Body of pancreas (tissue), 4 donors: Measurements from ENCODE around the gene ACTR1B. TPM values are rescaled to one million over a fixed set of nuclear protein-coding genes. Genes with fewer than 3 reads are reported as not detected.
A peak's percentile ranks its signal among the peaks of the same experiment; 100 is the strongest.

Experiments used
- ATAC-seq: fragments of 150-250 bp; one replicate; pipeline ENCODE4 v1.9.1; 2016
- DNase-seq, 4 donors: peaks; one replicate each; pipeline ENCODE4 v3.0.0-alpha.2; 2019
- H3K27ac ChIP-seq, 4 donors: fragments of 200-600 bp; sonication (generic); 1 replicate in 3 of 4; 2 replicates in 1 of 4; pipeline versions ENCODE4 v1.5.1 to v1.6.1; 2016 to 2019; ENCODE audit warnings: mild to moderate bottlenecking in 1 of 4, mixed read lengths in 1 of 4, moderate library complexity in 1 of 4
- H3K27me3 ChIP-seq, 2 donors: fragments of 200-600 bp; sonication (generic); one replicate each; pipeline ENCODE4 v1.6.0; 2016; ENCODE audit warnings: mild to moderate bottlenecking in 1 of 2
- H3K36me3 ChIP-seq, 2 donors: fragments of 200-600 bp; sonication (generic); replicated peaks in 1 of 2; 2 replicates each; pipeline ENCODE4 v1.5.1; 2016; ENCODE audit warnings: low read depth in 2 of 2; ENCODE audit not compliant: insufficient read depth in 1 of 2
- H3K4me1 ChIP-seq: fragments of 200-600 bp; sonication (generic); one replicate; pipeline ENCODE4 v1.6.0; 2016
- H3K4me3 ChIP-seq, 2 donors: fragments of 200-600 bp; sonication (generic); 1 replicate in 1 of 2; 2 replicates in 1 of 2; pipeline ENCODE4 v1.5.1; 2016 to 2019
- H3K9me3 ChIP-seq, 3 donors: fragments of 200-600 bp; sonication (generic); 1 replicate in 2 of 3; 2 replicates in 1 of 3; pipeline ENCODE4 v1.5.1; 2016
- POLR2A ChIP-seq, 3 donors: fragments of 450-650 bp; IDR thresholded peaks; one replicate each; pipeline ENCODE4 v1.6.1; 2016; ENCODE audit warnings: antibody characterized with exemption in 3 of 3, mild to moderate bottlenecking in 2 of 3
- WGBS, 2 donors: methylation state at CpG; one replicate each; pipeline ENCODE4 v1.1.5; 2017; 5-methylcytosine and 5-hydroxymethylcytosine counted together
- intact Hi-C: fragments of 100-400 bp; cut with DNase I; formaldehyde crosslinking; loops from one replicate; pipeline ENCODE4 v1.15.1; 2023
- total RNA-seq, 2 donors: library from RNA; depleted of rRNA; stranded (reverse); fragments of >200 nt; gene quantifications; one replicate each; pipeline ENCODE4 v1.1.0, GENCODE V29; 2016
- TF ChIP-seq, protein P1 (sequence below), 7 experiments: fragments of 450-650 bp in 4 of 7; fragments of 200-600 bp in 3 of 7; sonication (generic) in 3 of 7; IDR thresholded peaks; one replicate each; pipeline ENCODE4 v1.5.1; 2016 to 2019; ENCODE audit warnings: antibody characterized with exemption in 7 of 7

ACTR1B gene
- total RNA-seq, 2 donors from 2014 or later, result 57.6 to 74.2 TPM

DNA sequence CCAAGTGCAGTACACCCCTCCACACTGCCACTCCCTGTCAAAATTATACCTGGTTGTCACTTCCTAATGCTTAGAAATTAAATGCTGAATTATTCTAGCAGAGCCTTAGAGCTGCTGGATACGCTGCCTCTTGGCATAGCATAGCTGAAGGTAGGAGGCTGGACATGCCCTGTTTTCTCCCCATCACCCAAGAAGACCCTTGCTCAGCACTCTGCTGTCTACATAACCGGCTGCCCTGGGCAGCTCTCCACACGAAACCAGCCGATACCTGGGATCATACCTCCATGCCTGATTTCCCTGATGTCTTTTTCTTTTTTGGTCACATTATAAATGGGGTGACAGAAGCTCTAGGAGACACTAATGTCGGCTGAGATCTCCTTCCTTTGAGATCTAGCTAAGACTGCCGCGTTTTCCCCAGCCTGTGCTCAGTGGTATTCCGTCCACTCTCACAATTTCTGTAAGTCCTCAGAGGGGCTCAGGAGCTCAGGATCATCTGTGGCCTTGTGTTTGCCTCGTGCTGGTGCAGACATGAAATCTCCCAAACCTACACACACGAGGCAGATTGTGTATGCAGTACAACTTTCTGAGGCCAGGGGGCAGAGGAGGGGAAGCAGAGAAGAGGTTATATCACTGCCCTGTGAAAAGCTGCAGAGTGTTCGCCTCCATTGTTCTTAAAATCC, 36.1 kb upstream of the ACTR1B start:
- TF ChIP-seq, protein P1, sequence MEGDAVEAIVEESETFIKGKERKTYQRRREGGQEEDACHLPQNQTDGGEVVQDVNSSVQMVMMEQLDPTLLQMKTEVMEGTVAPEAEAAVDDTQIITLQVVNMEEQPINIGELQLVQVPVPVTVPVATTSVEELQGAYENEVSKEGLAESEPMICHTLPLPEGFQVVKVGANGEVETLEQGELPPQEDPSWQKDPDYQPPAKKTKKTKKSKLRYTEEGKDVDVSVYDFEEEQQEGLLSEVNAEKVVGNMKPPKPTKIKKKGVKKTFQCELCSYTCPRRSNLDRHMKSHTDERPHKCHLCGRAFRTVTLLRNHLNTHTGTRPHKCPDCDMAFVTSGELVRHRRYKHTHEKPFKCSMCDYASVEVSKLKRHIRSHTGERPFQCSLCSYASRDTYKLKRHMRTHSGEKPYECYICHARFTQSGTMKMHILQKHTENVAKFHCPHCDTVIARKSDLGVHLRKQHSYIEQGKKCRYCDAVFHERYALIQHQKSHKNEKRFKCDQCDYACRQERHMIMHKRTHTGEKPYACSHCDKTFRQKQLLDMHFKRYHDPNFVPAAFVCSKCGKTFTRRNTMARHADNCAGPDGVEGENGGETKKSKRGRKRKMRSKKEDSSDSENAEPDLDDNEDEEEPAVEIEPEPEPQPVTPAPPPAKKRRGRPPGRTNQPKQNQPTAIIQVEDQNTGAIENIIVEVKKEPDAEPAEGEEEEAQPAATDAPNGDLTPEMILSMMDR (IDR thresholded peaks at IDR 0.05), result peak; percentile 17 to 69 (median 55)
- TF ChIP-seq POLR2A (IDR thresholded peaks at IDR 0.05), result no peak
- no peaks in the 10 kb centered on the region for H3K27me3 ChIP-seq
- peaks cover 4% of the 10 kb centered on the region for H3K4me1 ChIP-seq
- DNase-seq (peak; percentile 50 to 68 (median 60)), ATAC-seq (peak; percentile 71)
- no peaks in the 10 kb centered on the region for H3K36me3 ChIP-seq
- H3K4me3 ChIP-seq, result no peak overlapping the region
- H3K9me3 ChIP-seq, result no peaks in the 10 kb centered on the region
- H3K27ac ChIP-seq, result no peak overlapping the region
- 39 to 41% methylated on average over 11 of the region's 11 CpGs for WGBS, 2 donors
- intact Hi-C loops, result loop anchor here (10.0 kb wide), 1 partner anchor 105 kb away; no protein-coding TSS in a partner anchor

DNA sequence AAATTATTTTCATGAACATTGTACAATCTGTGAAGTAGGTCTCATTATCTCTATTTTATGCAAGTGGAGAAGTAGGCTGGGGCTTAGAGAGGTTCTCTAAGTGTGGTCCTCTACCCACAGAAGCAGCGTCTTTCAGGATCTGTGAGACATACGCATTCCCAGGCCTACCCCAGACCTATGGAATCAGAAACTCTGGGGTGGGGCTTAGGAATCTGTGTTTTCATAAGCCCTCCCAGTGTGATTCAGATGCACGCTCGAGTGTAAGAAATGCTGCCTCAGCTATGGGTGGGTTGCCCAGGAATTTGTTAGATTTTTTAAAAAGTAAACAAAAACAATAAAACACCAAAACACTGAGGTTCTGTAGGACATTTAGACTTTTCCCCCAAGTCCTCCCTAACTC, 34.7 kb upstream of the ACTR1B start:
- no peak for DNase-seq
- no peak overlapping the region for H3K27ac ChIP-seq
- TF ChIP-seq, protein P1 (IDR thresholded peaks at IDR 0.05), result no peak
- no peak for TF ChIP-seq POLR2A (IDR thresholded peaks at IDR 0.05)
- no peaks in the 10 kb centered on the region for H3K36me3 ChIP-seq
- H3K27me3 ChIP-seq, result no peaks in the 10 kb centered on the region
- no peak overlapping the region for H3K4me3 ChIP-seq
- WGBS, 2 donors, result 72 to 84% methylated on average over 4 of the region's 4 CpGs
- ATAC-seq, result no peak
- intact Hi-C loops, result loop anchor here (10.0 kb wide), 1 partner anchor 104 kb away; no protein-coding TSS in a partner anchor
- no peaks in the 10 kb centered on the region for H3K9me3 ChIP-seq
- H3K4me1 ChIP-seq, result peaks cover 4% of the 10 kb centered on the region

DNA sequence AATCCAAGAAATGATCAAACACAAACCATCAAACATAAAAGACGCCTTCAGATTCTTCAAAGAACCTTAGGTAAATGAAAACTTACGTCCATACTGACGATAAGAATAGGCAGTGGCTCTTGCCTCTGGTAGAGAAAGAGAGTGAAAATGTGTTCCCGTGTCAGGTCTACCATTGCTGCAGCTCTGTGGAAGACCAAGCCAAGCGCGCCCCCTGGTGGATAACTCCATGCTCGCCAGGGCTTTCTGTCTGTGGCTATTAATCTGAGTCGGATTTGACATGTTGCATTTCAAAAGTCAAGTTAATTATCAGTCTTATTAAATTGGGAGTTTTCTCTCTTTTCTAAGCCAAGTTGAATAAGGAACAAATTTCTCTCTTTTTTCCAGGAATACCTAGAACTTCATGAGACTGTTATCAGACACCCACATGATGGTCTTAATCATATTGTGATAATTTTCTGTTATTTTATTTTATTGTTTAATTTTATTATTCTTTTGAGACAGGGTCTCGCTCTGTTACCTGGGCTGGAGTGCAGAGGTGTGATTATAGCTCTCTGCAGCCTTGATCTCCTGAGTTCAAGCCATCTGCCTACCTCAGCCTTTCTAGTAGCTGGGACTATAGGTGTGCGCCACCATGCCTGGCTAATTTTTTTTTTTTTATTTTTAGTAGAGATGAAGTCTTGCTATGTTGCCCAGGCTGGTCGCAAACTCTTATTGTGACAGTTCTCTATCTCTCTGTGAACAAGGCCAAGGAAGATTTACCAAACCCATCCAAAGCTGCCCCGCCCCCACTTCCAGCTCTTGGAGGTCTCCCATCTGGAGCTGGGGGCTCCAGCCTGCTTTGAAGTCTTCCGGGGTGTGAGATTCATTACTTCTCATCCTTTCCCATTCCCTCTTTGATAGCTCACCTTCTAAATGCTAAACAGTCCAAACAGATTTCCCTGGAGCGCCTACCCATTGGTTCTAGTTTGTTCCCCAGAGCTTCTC, 33.7 kb upstream of the ACTR1B start:
- WGBS, 2 donors, result 23 to 24% methylated on average over 14 of the region's 14 CpGs
- Histone ChIP-seq H3K9me3 (no peaks in the 10 kb centered on the region), H3K4me3 (no peak overlapping the region), H3K4me1 (peaks cover 4% of the 10 kb centered on the region), H3K27me3 (no peaks in the 10 kb centered on the region), H3K36me3 (no peaks in the 10 kb centered on the region), H3K27ac (no peak overlapping the region)
- DNase-seq, result peak; percentile 88 to 94 (median 92)
- ATAC-seq, result peak; percentile 95
- TF ChIP-seq POLR2A (IDR thresholded peaks at IDR 0.05), result no peak
- TF ChIP-seq, protein P1 (IDR thresholded peaks at IDR 0.05), result peak; percentile 64 to 98 (median 96)
- intact Hi-C loops, result loop anchor here (10.0 kb wide), 1 partner anchor 103 kb away; no protein-coding TSS in a partner anchor

DNA sequence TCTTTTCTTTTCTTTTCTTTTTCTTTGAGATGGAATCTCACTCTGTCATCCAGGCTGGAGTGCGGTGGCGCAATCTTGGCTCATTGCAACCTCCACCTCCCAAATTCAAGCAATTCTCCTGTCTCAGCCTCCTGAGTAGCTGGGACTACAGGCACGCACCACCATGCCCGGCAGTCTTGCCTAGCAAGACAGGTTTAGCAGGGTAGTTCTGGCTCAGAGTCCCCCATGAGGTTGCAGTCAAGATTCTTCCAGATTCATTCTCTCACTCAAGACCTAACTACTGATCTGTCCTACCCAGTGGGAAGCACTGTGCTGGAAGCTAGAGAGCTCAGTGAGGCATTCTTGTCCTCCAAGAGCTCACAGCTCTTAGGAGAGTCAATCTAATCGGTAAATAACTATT, 31.9 kb upstream of the ACTR1B start:
- Histone ChIP-seq H3K4me3 (no peak overlapping the region), H3K4me1 (peaks cover 4% of the 10 kb centered on the region), H3K27ac (no peak overlapping the region), H3K36me3 (no peaks in the 10 kb centered on the region), H3K9me3 (no peaks in the 10 kb centered on the region), H3K27me3 (no peaks in the 10 kb centered on the region)
- 78 to 81% methylated on average over 5 of the region's 5 CpGs for WGBS, 2 donors
- DNase-seq (no peak), ATAC-seq (no peak)
- no peak for TF ChIP-seq POLR2A (IDR thresholded peaks at IDR 0.05)
- TF ChIP-seq, protein P1 (IDR thresholded peaks at IDR 0.05), result no peak
- intact Hi-C loops, result loop anchor here (10.0 kb wide), 1 partner anchor 101 kb away; no protein-coding TSS in a partner anchor
